SK-N-SH treated with all-trans-retinoic acid at 6 μM for 48 hours (cell line): ENCODE measurements around the gene EPB41L2.

ENCODE experiments used
- ISL1 ChIP-seq: fragments of 250-450 bp; sonication (Bioruptor Pico); IDR thresholded peaks from 2 replicates; pipeline ENCODE4 v2.1.2; 2022; ENCODE audit warnings: mild to moderate bottlenecking, moderate library complexity
- TCF4 ChIP-seq: fragments of 250-450 bp; sonication (Bioruptor Pico); IDR thresholded peaks from 2 replicates; pipeline ENCODE4 v1.8.0; 2021; ENCODE audit warnings: mild to moderate bottlenecking, moderate library complexity, borderline replicate concordance
- ZNF8 ChIP-seq: fragments of 450-650 bp; formaldehyde crosslinking; IDR thresholded peaks from 2 replicates; pipeline ENCODE4 v1.5.0; 2020; ENCODE audit warnings: mild to moderate bottlenecking, moderate library complexity
- TF ChIP-seq, protein P1 (sequence below): fragments of 250-450 bp; sonication (Bioruptor Pico); IDR thresholded peaks from 2 replicates; pipeline ENCODE4 v1.8.0; 2020; ENCODE audit warnings: mild to moderate bottlenecking, moderate library complexity, borderline replicate concordance
- TF ChIP-seq, protein P2 (sequence below): fragments of 250-450 bp; sonication (Bioruptor Pico); IDR thresholded peaks from 2 replicates; pipeline ENCODE4 v1.5.1; 2021; ENCODE audit warnings: mild to moderate bottlenecking, moderate library complexity

DNA sequence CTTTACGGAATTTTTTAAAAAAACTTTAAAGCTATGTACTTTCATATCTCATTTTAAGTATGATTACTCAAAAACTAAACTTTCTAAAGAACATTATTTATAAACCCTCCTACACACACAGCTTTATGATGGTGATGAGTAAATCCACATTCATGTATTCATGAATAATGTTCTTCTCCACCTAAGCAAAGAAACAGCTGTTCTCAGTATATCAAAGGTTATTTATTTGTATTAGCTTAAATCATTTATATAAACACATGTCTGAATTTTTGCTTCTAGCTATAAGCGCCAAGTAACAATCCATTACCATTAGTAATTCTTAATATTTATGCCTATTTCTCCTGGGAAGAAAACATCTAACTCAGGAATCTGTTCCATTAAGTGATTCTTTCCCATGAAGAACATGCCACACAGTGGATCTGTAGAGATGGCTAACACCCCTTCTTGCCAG, 172.5 kb downstream of the EPB41L2 start:
- TF ChIP-seq, protein P1, sequence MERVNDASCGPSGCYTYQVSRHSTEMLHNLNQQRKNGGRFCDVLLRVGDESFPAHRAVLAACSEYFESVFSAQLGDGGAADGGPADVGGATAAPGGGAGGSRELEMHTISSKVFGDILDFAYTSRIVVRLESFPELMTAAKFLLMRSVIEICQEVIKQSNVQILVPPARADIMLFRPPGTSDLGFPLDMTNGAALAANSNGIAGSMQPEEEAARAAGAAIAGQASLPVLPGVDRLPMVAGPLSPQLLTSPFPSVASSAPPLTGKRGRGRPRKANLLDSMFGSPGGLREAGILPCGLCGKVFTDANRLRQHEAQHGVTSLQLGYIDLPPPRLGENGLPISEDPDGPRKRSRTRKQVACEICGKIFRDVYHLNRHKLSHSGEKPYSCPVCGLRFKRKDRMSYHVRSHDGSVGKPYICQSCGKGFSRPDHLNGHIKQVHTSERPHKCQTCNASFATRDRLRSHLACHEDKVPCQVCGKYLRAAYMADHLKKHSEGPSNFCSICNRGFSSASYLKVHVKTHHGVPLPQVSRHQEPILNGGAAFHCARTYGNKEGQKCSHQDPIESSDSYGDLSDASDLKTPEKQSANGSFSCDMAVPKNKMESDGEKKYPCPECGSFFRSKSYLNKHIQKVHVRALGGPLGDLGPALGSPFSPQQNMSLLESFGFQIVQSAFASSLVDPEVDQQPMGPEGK (CRISPR knock-in tag) = no peak
- TF ChIP-seq, protein P2, sequence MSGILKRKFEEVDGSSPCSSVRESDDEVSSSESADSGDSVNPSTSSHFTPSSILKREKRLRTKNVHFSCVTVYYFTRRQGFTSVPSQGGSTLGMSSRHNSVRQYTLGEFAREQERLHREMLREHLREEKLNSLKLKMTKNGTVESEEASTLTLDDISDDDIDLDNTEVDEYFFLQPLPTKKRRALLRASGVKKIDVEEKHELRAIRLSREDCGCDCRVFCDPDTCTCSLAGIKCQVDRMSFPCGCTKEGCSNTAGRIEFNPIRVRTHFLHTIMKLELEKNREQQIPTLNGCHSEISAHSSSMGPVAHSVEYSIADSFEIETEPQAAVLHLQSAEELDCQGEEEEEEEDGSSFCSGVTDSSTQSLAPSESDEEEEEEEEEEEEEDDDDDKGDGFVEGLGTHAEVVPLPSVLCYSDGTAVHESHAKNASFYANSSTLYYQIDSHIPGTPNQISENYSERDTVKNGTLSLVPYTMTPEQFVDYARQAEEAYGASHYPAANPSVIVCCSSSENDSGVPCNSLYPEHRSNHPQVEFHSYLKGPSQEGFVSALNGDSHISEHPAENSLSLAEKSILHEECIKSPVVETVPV (CRISPR knock-in tag) = no peak
- TF ChIP-seq TCF4 (no peak), ISL1 (CRISPR knock-in tag) (no peak), ZNF8 (no peak)
